ENCODE data around the gene KCNMA1.

GRCh38 chr10:77380723-77381122 lies 256.9 kb downstream of the KCNMA1 start:
- TF ChIP-seq CTCF (conservative IDR thresholded peaks at IDR 0.05) (no peak), EZH2 (IDR thresholded peaks at IDR 0.05; ENCODE audit: low read depth) (no peak)

Data from PC-9 (cell line).